Right lobe of liver (tissue), 4 donors: Measurements from ENCODE around the gene CACNA1S.

ENCODE experiments used
- CTCF ChIP-seq, 4 donors: fragments of 200-600 bp in 3 of 4; fragments of 450-650 bp in 1 of 4; IDR thresholded peaks; one replicate each; pipeline versions ENCODE4 v1.5.1 to v1.8.0; 2016 to 2022; ENCODE audit warnings: antibody characterized with exemption in 4 of 4, mild to moderate bottlenecking in 2 of 4
- POLR2A ChIP-seq: fragments of 450-650 bp; IDR thresholded peaks from one replicate; pipeline ENCODE4 v1.6.1; 2017; ENCODE audit warnings: antibody characterized with exemption, mild to moderate bottlenecking
- donor health status: DM: no; HTN: no; CAD: no.
- donor health status: DM: no; HTN: no; CAD: no.
- donor health status: DM: no; HTN: yes; CAD: no.

- no peak for TF ChIP-seq CTCF (IDR thresholded peaks at IDR 0.05)
- TF ChIP-seq POLR2A: no peak
Measured at GRCh38 chr1:201088395-201088794, 23.8 kb downstream of the CACNA1S start.
